HG02870 (cell line): ENCODE results near the gene SLC6A7.

ENCODE experiments used
- ATAC-seq: cut with Tn5 transposase; IDR thresholded peaks from one replicate; pipeline ENCODE4 v1.9.1; 2021; ENCODE audit warnings: mild to moderate bottlenecking, moderate library complexity; ENCODE audit not compliant: unreplicated experiment

The SLC6A7 gene

GRCh38 chr5:150255659-150256409, 66.0 kb downstream of the SLC6A7 start:
- no peak for ATAC-seq

GRCh38 chr5:150256410-150257064, 66.7 kb downstream of the SLC6A7 start:
- no peak for ATAC-seq

- ATAC-seq: no peak
These were observed 67.6 kb downstream of the SLC6A7 start for GRCh38 chr5:150257424-150257823.

DNA sequence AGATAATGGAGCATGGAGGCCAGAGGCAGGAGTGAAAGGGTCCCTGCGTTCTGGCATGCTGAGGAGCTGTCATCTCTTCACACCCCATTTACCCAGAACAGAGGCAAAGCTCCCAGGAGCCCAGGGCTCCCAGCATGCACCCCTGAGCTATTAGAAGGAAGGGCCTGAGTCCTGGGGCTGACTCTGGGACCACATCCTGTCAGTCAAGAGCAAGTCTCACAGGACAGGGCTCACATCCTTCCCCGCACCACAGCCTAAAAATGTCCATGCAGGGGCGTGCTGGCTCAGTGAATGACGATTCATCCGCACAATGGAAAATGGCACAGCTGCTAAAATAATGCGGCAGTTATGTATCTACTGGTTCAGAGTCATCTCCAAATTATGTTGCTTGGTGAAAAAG, 68.3 kb downstream of the SLC6A7 start:
- no peak for ATAC-seq
